Pancreas (tissue), 10 donors: ENCODE measurements around the gene KRTAP5-4. TPM values are rescaled to one million over a fixed set of nuclear protein-coding genes. Genes with fewer than 3 reads are reported as not detected.
"Not testable (repeated sequence)": the region's sequence is repeated elsewhere in the genome, so short reads cannot be mapped to it uniquely, and the experiment has no call there.

Experiments
- ATAC-seq, 4 donors: fragments of 200-7000 bp; cut with Tn5 transposase; one replicate each; pipeline versions ENCODE4 v1.8.0 to v1.9.1; 2020; ENCODE audit warnings: mild to moderate bottlenecking in 4 of 4, moderate library complexity in 4 of 4
- DNase-seq, 6 donors: peaks; one replicate each; pipeline ENCODE4 v3.0.0-alpha.2; 2020
- FAIRE-seq: peaks from 2 replicates; lab custom pipeline; 2012; peaks lifted over from hg19 to GRCh38; lab: Jason Lieb, UNC
- H3K27ac ChIP-seq, 4 donors: fragments of 200-600 bp; sonication (generic); 1 replicate in 3 of 4; 2 replicates in 1 of 4; pipeline versions ENCODE4 v1.5.0 to v1.8.0; 2020
- H3K27me3 ChIP-seq, 4 donors: fragments of 200-600 bp; one replicate each; pipeline ENCODE4 v1.8.0; 2021
- H3K36me3 ChIP-seq, 3 donors: fragments of 200-600 bp; sonication (generic) in 1 of 3; one replicate each; pipeline versions ENCODE4 v1.5.0 to v1.8.0; 2020 to 2021
- H3K4me1 ChIP-seq, 3 donors: fragments of 200-600 bp; one replicate each; pipeline ENCODE4 v1.8.0; 2021
- H3K4me3 ChIP-seq, 4 donors: fragments of 200-600 bp; sonication (generic) in 2 of 4; one replicate each; pipeline versions ENCODE4 v1.5.0 to v1.8.0; 2020 to 2021
- H3K9me3 ChIP-seq, 4 donors: fragments of 200-600 bp; one replicate each; pipeline ENCODE4 v1.8.0; 2021
- WGBS, 2 donors: extraction: QIAGEN DNeasy Blood & Tissue Kit; methylation state at CpG; one replicate each; pipeline ENCODE4 v1.1.7; 2013; 5-methylcytosine and 5-hydroxymethylcytosine counted together
- intact Hi-C, 3 donors: fragments of 100-400 bp; cut with DNase I; formaldehyde crosslinking; loops; one replicate each; pipeline versions ENCODE4 v1.11.1 to v1.14.2; 2022
- polyA plus RNA-seq, 2 donors: library from polyadenylated mRNA; stranded (reverse); fragments of 200-250 nt; gene quantifications; one replicate each; pipeline ENCODE4 v1.2.3, GENCODE V29; 2013
- total RNA-seq, 6 donors: library from RNA; stranded (reverse); fragmentation: NEBNext Ultra II Directional in 4 of 6; extraction: Animal tissue kit (Norgen Biotek cat#: 25700) in 4 of 6; gene quantifications; one replicate each; pipeline versions ENCODE4 v1.2.1 to v1.2.4, GENCODE V29; 2021 to 2023
- TF ChIP-seq, protein P1 (sequence below), 4 donors: fragments of 200-600 bp; sonication (generic) in 3 of 4; IDR thresholded peaks; one replicate each; pipeline versions ENCODE4 v1.5.0 to v1.8.0; 2021; ENCODE audit warnings: antibody characterized with exemption in 4 of 4
- donor health status: healthy with polysubstance abuse.
- donor health status: DM: no; HTN: no; CAD: no; lungs with moderate emphysema.
- donor health status: DM: no; HTN: no; CAD: no.
- donor health status: control.
- donor health status: control.
- donor health status: Bipolar disorder and iron deficiency.
- donor health status: DM: yes; HTN: yes; CAD: no.
- donor health status: DM: no; HTN: no; CAD: no.
- donor health status: DM: no; HTN: no; CAD: no.
- donor health status: DM: yes; HTN: yes; CAD: no.

KRTAP5-4 gene, protein sequence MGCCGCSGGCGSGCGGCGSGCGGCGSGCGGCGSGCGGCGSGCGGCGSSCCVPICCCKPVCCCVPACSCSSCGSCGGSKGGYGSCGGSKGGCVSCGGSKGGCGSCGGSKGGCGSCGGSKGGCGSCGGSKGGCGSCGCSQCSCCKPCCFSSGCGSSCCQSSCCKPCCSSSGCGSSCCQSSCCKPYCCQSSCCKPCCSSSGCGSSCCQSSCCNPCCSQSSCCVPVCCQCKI
- not detected for total RNA-seq
- not detected for polyA plus RNA-seq

DNA sequence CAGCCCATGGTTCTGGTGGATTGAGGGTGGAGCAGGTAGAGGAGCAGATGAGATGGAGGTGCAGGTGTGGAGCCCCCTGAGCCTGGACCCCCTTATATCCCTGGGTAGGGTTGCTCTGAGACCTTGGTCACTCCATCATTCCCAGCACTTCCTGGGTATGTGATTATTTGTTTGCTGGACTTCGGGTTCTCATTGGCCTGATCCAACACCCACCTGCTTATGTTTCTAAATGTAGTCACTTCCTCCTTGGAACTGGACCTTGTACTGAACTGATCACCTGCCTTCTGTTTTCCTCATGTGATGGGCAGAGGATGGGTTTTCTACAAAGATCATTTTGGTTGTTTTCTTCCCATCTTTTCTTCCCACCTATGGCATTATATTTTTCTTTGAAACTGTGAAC, at the start of gene KRTAP5-4:
Gene KRTAP5-4 (minus strand): TSS at position 53 of the 400 bp plus-strand sequence. CDS start 45 bp downstream, at position 8.
- Histone ChIP-seq H3K36me3 (no peaks in the 10 kb centered on the region), H3K27me3 (no peaks in the 10 kb centered on the region), H3K27ac (no peak within 1 kb of the TSS), H3K4me3 (no peak within 1 kb of the TSS), H3K4me1 (no peaks in the 10 kb centered on the region), H3K9me3 (no peaks in the 10 kb centered on the region)
- FAIRE-seq (no peak), ATAC-seq (peak in 3 of 4 donors; percentile 44 to 69 (median 49)), DNase-seq (no peak)
- TF ChIP-seq, protein P1, sequence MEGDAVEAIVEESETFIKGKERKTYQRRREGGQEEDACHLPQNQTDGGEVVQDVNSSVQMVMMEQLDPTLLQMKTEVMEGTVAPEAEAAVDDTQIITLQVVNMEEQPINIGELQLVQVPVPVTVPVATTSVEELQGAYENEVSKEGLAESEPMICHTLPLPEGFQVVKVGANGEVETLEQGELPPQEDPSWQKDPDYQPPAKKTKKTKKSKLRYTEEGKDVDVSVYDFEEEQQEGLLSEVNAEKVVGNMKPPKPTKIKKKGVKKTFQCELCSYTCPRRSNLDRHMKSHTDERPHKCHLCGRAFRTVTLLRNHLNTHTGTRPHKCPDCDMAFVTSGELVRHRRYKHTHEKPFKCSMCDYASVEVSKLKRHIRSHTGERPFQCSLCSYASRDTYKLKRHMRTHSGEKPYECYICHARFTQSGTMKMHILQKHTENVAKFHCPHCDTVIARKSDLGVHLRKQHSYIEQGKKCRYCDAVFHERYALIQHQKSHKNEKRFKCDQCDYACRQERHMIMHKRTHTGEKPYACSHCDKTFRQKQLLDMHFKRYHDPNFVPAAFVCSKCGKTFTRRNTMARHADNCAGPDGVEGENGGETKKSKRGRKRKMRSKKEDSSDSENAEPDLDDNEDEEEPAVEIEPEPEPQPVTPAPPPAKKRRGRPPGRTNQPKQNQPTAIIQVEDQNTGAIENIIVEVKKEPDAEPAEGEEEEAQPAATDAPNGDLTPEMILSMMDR (IDR thresholded peaks at IDR 0.05), result no peak
- intact Hi-C loops, result no loop called here
- 13 to 20% methylated on average over 1 of the region's 1 CpG for WGBS, 2 donors

DNA sequence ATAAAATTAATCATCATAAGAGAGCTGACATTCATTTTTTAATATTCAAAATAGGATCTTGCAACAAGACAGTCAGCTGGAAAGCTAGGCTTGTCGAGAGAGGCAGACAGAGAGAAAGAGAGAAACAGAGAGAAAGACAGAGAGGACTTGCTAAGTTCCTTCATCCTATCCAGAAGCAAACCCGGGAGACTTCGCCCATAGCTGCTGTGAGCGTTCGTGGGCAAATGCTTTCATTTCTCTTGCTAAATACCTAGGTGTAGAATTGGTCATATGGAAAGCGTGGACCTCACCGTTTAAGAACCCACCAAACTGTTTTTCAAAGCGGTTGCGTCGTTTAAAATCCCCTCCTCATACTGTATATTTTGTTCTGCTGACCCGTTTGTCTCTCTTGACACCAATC, 49.7 kb upstream of the KRTAP5-4 start:
- intact Hi-C loops, result no loop called here
- no peaks in the 10 kb centered on the region for H3K27me3 ChIP-seq
- TF ChIP-seq, protein P1 (IDR thresholded peaks at IDR 0.05), result no peak

DNA sequence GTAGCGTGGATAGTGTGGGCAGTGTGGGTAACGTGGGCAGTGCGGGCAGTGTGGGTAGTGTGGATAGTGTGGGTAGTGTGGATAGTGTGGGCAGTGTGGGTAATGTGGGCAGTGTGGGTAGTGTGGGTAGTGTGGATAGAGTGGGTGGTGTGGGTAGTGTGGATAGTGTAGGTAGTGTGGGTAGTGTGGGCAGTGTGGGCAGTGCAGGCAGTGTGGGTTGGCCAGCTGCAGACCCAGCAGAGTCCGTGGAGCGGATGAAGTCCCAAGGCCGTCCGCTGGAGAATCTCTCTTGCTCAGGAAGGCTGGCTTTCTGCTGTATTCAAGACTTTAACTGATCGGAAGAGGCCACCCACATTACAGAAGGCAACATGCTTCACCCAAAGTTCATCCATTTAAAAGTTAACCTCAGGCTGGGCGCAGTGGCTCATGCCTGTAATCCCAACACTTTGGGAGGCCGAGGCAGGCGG, 49.0 kb upstream of the KRTAP5-4 start:
- H3K4me1 ChIP-seq, result peaks cover 0 to 4% (median 0%) of the 10 kb centered on the region in 3 donors
- no peaks in the 10 kb centered on the region for H3K27me3 ChIP-seq
- no peak for ATAC-seq
- 83 to 84% methylated on average over 11 of the region's 11 CpGs for WGBS, 2 donors
- peak in 1 of 6 donors; percentile 11 for DNase-seq
- no peak overlapping the region for H3K4me3 ChIP-seq
- intact Hi-C loops, result no loop called here
- no peak for FAIRE-seq
- H3K9me3 ChIP-seq, result no peaks in the 10 kb centered on the region
- H3K36me3 ChIP-seq, result no peaks in the 10 kb centered on the region
- TF ChIP-seq, protein P1 (IDR thresholded peaks at IDR 0.05), result no peak
- H3K27ac ChIP-seq, result no peak overlapping the region

More for the DNA sequence above, 49.7 kb upstream of the KRTAP5-4 start:
- 66 to 76% methylated on average over 11 of the region's 11 CpGs for WGBS, 2 donors
- Histone ChIP-seq H3K9me3 (no peaks in the 10 kb centered on the region), H3K36me3 (no peaks in the 10 kb centered on the region), H3K27ac (no peak overlapping the region), H3K4me3 (no peak overlapping the region), H3K4me1 (peaks cover 0 to 4% (median 0%) of the 10 kb centered on the region in 3 donors)
- DNase-seq (no peak), FAIRE-seq (no peak), ATAC-seq (no peak)

DNA sequence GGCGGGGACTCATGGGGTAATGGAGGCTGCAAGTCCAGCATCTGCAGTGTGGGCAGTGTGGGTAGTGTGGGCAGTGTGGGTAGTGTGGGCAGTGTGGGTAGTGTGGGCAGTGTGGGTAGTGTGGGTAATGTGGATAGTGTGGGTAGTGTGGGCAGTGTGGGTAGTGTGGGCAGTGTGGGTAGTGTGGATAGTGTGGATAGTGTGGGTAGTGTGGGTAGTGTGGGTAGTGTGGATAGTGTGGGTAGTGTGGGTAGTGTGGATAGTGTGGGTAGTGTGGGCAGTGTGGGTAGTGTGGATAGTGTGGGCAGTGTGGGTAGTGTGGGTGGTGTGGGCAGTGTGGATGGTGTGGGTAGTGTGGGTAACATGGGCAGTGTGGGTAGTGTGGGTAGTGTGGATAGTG, 48.5 kb upstream of the KRTAP5-4 start:
- H3K4me1 ChIP-seq, ATAC-seq, intact Hi-C loops, H3K36me3 ChIP-seq, H3K9me3 ChIP-seq, H3K27me3 ChIP-seq, H3K4me3 ChIP-seq, H3K27ac ChIP-seq, DNase-seq: not testable (repeated sequence)
- WGBS, 2 donors, result 71 to 100% methylated on average over 1 of the region's 1 CpG
- peak; percentile 97 for FAIRE-seq

DNA sequence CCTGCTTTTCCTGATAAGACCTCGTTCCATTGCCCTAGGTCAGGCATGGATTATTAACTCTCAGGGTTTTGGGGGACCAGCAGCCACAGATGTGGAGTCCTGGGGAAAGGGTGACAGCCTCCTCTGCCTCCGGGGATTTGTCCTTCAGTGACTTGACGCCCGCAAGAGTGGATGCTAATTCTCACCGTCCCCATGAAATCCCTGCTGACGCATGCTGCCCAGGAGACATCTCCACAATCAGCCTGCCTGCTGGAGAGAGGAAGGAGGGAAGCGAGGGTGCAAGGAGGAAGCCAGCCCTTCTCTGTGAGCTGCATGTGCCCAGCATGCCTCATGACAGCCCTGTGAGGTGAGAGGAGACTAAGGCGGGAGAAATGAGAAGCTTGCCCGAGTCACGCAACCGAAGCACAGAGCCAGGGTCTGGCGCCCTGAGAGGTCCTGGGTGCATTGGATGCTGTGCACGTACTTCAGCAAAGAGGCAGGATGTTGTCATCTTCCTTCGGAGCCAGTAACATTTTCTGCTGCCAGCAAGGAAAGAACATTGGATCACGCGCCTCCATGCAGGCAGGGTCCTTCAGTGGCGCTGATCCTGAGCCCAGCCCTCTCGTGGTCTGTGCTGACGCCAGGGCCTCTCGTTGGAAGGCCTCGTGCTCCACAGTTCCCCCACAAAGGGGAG, 47.7 kb upstream of the KRTAP5-4 start:
- WGBS, 2 donors, result 56 to 72% methylated on average over 20 to 21 of the region's 21 CpGs
- ATAC-seq (no peak), FAIRE-seq (no peak), DNase-seq (no peak)
- H3K4me1 ChIP-seq, result no peaks in the 10 kb centered on the region
- H3K27ac ChIP-seq, result no peak overlapping the region
- no peak overlapping the region for H3K4me3 ChIP-seq
- TF ChIP-seq, protein P1 (IDR thresholded peaks at IDR 0.05), result no peak
- H3K27me3 ChIP-seq, result no peaks in the 10 kb centered on the region
- intact Hi-C loops, result no loop called here
- H3K36me3 ChIP-seq, result no peaks in the 10 kb centered on the region
- no peaks in the 10 kb centered on the region for H3K9me3 ChIP-seq
